GM12875 (cell line): ENCODE measurements around the gene RPL10.
"Not testable (repeated sequence)": the region's sequence is repeated elsewhere in the genome, so short reads cannot be mapped to it uniquely, and the experiment has no call there.

Source experiments
- H3K4me3 ChIP-seq: one replicate; pipeline ENCODE4 v1.5.1; 2011; ENCODE audit warnings: low read depth, low read length, control low read depth
- CTCF ChIP-seq: IDR thresholded peaks from 2 replicates; pipeline ENCODE4 v1.5.1; 2011; ENCODE audit warnings: low read depth, mild to moderate bottlenecking, control low read depth, inconsistent platforms, low read length, moderate library complexity, borderline replicate concordance; ENCODE audit not compliant: insufficient read depth

The RPL10 gene

DNA sequence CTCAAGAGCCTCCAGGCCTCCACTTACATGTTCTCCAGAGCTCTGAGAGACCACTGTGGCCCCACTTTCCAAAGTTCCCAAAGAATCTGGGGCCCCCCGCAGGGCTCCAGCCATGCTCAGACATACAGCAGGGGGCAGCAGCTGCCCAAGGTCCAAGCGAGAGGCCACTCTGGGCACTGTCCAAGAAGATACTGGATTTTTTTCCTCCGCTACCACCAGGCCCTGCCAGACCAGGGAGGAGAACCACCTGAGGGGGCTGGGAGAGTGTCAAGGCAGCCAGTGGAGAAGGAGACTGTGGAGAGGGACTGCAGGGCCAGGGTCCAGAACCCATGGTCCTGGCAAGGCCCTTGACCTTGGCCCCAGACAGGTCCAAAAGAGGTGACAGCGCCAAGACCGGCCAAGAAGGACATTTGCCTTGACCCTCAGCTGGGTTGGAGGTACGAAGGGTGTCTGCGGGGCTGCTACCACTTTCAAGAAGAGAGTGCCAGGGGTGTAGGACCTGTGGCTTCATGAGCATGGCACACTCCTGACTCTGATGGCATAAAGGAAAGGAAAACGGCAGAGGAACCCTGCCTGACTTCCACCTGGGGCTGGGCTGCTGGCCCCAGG is 13.8 kb upstream of the RPL10 start:
- TF ChIP-seq CTCF = no peak
- no peak overlapping the region for H3K4me3 ChIP-seq

- H3K4me3 ChIP-seq = not testable (repeated sequence)
Observed at GRCh38 chrX:154388094-154388493, 10.1 kb upstream of the RPL10 start.

- H3K4me3 ChIP-seq = not testable (repeated sequence)
Observed at GRCh38 chrX:154388649-154389048, 9.5 kb upstream of the RPL10 start.

- peak overlapping the region; percentile 21 for H3K4me3 ChIP-seq
Observed at GRCh38 chrX:154389812-154390747, 8.1 kb upstream of the RPL10 start.

DNA sequence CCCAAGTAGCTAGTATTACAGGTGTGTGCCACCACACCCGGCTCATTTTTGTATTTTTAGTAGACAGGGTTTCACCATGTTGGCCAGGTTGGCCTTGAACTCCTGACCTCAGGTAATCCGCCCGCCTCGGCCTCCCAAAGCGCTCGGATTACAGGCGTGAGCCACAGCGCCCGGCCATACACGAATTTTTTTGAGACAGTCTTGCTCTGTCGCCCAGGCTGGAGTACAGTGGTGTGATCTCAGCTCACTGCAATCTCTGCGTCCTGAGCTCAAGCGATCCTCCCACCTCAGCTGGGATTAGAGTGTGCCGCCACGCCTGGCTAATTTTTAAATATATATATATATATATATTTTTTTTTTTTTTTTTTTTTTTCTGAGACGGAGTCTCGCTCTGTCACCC is 1.8 kb upstream of the RPL10 start:
- not testable (repeated sequence) for H3K4me3 ChIP-seq

DNA sequence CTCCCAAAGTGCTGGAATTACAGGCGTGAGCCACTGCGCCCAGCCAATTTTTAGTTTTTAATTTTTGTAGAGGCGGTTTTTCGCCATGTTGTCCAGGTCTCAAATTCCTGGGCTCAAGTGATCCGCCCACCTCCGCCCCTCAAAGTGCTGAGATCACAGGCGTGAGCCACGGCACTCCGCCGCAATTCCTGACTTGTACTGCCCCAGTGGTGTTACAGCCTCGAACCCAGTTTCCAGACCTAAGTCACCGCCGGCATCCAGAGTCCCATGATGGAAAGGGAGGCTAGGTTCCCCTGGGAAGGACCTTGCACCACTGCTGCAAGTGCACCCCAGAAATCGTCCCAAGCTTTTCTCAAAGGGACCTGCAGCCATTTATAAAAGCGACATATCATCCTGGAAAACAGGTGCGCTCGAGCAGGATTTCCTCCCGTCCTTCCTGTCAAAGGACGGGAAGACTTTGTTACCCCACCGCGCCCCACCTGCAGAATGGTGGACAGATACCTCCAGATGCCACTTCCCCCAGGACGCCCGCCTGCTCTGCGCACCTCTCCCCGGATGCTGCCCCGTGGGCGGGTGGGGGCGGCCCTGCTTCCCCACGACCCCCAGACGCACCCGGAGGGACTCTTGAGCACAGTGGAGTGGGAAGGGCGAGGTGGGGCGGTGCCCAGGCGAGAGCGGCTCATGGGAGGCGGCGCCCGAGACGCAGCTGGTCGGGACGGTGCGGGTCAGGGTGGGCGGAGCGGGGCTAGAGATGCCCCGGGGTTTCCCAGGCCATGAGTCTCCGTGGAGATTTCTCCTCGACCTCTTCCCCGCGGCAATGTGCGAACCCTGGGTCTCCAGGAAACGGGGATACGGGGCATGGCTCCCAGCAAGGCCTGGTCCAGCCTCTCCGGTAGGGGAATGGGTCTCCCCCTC is 947 bp upstream of the RPL10 start:
- no peak for TF ChIP-seq CTCF
- H3K4me3 ChIP-seq = peak overlapping the region; percentile 85

DNA sequence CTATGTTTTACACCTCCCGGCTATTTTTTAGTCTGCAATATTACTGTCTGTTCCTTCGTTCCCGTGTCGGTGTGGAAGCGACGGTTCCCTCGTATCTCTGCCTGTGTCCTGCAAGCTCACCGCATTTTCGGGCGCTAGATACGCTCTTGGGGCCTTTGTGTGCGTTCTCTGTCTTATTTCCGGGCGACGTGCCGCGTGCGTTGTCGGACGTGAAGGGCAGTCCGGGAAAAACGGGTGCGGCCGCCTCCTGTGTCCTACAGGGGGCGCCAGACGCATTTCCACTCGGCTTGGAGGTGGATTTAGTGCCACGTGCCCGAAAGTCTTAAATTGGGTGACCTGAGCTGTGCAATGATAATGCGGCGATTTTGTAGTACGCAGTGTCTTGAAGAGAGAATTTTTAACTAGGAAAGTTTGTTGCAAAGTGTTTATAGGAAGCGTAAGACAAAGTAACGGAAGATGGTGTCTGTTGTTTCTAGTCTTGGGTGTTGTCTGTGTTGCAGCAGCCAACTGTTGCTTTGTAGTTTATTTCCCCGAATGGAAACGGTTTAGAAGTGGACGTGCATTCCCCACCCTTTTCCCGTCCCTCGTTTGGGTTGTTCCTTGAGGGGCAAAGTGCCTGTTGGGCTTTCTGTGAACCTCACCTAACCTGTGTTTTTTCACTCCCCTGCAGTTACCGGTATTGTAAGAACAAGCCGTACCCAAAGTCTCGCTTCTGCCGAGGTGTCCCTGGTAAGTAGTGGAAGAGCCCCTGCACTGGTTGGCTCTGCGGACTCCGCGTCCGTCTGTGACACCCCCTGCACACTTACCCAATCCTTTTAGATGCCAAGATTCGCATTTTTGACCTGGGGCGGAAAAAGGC is 720 bp downstream of the RPL10 start:
- TF ChIP-seq CTCF = peak; percentile 69
- peak overlapping the region; percentile 85 for H3K4me3 ChIP-seq

DNA sequence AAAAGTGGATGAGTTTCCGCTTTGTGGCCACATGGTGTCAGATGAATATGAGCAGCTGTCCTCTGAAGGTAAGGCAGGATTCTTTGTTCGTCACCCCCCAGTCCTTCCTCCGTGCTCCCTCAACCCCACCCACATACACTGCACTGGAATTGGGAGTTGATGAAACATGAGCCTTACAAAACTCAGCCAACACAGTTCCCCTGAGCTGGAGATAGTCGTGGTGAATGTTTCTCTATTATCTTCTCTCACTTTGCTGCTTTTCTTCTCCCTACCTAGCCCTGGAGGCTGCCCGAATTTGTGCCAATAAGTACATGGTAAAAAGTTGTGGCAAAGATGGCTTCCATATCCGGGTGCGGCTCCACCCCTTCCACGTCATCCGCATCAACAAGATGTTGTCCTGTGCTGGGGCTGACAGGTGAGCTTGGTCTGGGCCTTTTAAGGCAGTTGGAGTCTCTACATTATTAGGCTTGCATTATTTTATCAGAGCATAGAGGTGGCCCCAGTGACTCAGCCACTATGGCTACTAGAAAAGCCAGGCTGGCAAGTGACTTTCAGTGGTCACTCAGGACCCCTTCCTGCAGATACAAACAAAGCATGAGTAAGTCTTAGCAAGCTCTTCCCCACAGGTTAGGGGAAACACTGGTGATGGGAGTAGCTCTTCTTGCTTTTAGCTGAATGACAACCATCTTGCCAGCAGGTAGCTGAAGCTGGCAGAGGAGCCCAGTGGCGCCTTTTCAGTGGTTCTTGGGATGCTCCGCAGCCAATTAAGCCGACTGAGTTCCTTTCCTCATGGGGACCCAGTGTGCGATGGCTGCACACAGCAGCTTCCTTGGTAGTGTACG is 1.6 kb downstream of the RPL10 start:
- no peak for TF ChIP-seq CTCF
- H3K4me3 ChIP-seq = peak overlapping the region; percentile 85

GRCh38 chrX:154400369-154400817 is 2.2 kb downstream of the RPL10 start:
- H3K4me3 ChIP-seq = peak overlapping the region; percentile 85
